PC-3 (cell line): Measurements from ENCODE around the gene HIPK2.

Source experiments
- CTCF ChIP-seq: fragments of 300-600 bp; sonication (generic); conservative IDR thresholded peaks from 2 replicates; pipeline ENCODE4 v1.5.1; 2017; ENCODE audit warnings: antibody characterized with exemption, low read depth, mild to moderate bottlenecking, low read length
- EZH2phosphoT487 ChIP-seq: fragments of 300-600 bp; sonication (generic); IDR thresholded peaks from 2 replicates; pipeline ENCODE4 v1.6.1; 2018; ENCODE audit warnings: mild to moderate bottlenecking, antibody characterized with exemption, low read length, borderline replicate concordance

- TF ChIP-seq CTCF (no peak), EZH2phosphoT487 (no peak)
Observed at GRCh38 chr7:139562961-139563565, 214.7 kb downstream of the HIPK2 start.
